Right lung (tissue), 5 donors: ENCODE data around the gene SCRG1. TPM values are rescaled to one million over a fixed set of nuclear protein-coding genes. Genes with fewer than 3 reads are reported as not detected.

Source experiments
- DNase-seq, 2 donors: peaks; one replicate each; pipeline ENCODE4 v3.0.0-alpha.2; 2013
- polyA plus RNA-seq, 5 donors: library from polyadenylated mRNA; unstranded; fragments of 120-200 nt; gene quantifications; one replicate each; pipeline versions ENCODE4 v1.2.1 to v1.2.3, GENCODE V29; 2013; ENCODE audit warnings: inconsistent platforms in 1 of 5, low replicate concordance in 1 of 5; ENCODE audit not compliant: insufficient read length in 5 of 5, insufficient read depth in 1 of 5

SCRG1 gene
- polyA plus RNA-seq, 5 donors: 0.22 to 0.68 (median 0.55) TPM

DNA sequence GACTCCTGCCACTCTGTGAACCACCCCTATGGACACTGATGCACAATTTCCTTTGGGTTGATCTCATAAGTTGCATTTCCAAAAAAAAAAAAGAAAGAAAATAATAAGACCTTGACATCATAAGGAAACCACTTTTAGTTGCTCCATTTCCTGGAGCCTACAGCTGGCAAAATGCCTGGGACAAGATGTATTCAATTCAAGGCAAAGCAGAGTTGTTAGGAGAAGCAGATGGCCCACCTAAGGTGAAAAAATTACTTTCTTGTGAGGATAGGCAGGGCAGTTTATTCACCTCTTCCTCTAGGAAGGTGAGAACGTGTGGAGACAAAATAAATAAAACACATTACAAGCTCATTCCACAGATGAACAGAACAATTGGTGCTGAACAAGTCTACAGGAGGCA is 14.1 kb upstream of the SCRG1 start:
- DNase-seq: no peak

DNA sequence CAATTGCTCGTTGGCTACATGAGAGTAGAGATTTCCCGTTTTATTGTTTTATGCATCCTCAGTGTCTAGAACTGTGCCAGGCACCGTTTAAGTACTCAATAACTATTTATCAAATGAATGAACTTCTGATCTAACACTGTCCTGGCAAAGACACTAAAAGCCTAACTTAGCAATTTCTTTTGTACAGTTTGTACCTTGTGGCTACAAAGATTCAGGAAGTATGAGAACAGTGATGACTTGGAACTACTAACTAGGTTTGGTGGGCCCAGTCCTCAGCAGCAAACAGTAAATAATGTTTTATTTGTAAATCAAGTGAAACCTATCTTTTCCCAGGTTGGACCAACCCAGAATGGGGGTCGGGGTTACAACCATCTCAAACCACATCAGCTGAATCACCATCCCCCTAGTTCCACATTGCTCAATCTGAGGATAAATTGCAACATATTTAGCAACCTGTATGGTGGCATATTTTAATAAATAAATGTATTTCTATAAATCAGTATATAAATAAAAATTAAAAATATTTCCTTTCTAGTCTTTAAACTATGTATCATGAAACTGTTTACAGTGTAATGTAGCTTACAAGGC is 12.3 kb upstream of the SCRG1 start:
- DNase-seq: no peak

DNA sequence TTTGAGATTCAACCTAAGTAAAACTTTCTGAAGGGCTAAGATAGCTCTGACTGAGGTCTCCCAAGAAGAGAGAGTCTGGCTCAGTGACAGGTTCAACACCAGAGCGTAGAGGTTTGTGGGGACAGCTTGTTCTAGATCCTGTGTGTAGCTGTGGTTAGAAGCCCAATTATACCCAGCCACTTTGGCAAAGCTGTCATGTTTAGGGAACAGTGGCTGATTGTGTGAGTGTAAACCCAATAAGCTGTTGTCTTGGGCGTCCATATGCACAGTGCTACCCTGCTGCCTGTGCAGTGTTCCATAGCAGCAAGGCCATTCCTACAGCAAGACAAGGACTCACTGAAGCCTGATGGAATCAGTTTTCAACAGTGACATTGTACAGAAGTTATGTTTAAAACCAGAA is 11.2 kb upstream of the SCRG1 start:
- DNase-seq: no peak

DNA sequence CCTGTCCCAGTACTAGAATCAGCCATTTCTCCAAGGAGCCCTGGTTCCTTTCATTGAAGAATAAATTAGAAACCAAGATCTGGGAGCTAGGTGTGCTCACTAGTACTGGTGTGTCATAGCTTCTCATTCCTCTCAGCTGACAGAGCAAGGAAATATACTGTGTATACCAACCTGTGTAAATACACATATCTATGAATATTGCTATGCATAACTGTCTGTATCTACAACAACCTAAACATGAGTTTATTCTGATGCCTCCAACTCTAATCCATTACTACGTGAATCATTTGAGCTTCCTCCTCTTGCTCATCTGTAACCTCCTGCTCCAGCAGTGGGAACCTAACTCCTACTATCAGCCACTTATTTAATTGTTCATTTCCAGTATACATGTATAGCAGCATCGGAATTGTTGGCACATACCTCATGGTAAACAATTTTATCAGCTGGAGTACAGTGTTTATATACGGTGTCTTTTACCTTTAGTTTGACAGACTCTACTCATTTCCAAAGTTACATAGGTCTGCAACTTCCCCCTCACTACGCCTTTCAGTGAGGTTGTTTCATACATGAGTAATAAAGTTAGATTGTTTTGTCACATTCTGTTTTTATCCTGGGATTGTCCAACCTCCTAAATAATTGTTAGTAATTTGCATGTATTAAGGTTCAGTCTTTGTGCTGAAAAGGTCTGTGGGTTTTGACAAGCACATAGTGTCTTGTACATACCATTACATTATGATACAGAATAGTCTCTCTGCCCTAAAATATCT is 7.1 kb upstream of the SCRG1 start:
- DNase-seq: no peak

DNA sequence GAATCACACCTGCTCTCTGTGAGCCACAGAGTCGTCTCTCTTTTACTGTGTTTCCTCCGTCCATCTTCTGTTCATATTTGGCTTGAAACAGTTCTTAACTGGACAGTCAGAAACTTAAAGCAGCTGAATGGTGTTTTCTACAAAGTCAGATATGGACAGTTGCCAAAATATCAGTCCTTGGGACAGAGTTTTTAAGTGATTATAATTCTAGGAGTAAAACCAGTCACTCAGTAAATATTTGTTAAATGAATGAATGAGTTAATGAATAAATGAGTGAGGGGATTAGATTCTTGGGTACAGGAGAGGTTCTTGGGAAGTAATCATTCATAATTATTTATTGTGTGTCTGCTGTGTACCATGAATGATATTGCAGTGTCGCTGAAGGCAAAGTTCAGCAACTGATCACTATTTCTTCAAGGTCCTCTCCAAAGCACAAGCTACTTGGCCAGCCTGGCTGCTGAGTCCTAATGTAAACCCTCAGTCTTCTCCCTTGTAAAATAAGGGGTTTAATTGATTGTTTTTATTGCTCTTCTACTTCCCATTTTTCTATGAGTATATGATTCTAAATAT is 5.5 kb upstream of the SCRG1 start:
- no peak for DNase-seq

DNA sequence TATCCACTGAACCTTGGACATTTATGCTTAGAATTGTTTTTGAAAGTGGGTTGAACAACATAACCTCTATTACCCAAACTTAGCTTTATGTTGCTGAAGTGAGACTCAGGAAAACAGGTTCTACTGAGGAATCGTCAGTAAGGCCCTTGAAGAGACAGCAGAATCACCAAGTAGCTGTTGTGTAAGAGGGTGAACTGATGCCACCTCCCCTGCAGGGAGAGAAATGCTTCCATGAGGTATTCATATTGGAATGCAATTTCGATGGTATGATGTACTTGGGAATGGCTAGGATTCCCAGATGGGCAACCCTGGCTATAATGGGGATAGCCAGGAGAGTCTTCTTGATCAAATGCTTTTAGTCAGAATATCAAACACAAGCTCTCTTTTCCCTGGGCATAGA is 4.1 kb upstream of the SCRG1 start:
- no peak for DNase-seq

DNA sequence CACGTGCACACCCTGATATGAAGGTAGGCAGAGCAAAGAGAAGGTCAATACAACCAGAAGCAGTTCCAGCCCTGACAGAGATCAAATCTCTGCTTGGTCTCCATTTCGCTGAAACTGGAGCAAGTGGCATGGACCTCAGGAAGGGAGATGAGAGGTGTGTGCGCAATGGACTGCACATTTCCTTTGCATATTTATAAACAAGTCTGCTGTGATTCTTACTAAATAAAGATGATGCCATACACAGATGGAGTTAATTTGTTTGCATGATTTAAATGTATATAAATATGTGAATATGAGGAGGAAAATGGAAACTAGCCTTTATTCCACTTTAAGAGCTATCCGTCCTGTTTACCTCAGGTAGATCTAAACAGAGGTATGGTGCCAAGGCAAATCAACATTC is 2.1 kb upstream of the SCRG1 start:
- no peak for DNase-seq

DNA sequence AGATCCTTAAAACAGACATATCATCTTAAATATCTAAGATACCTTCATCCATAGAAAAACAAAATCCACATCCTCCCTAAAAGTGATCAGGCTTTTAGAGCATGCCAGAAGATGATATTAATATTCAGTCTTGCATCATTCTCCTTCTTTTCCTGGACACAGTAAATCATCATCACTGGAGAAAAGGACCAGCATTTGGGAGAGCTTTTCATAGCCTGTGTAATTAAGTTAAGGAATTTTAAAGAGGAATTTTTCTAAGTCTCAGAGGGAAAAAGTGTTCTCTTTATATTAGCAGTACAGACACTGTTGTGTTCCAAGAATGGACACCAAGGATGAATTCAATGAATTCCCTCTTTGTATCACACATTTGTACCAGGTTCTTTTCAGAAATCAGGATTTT is 696 bp downstream of the SCRG1 start:
- no peak for DNase-seq

DNA sequence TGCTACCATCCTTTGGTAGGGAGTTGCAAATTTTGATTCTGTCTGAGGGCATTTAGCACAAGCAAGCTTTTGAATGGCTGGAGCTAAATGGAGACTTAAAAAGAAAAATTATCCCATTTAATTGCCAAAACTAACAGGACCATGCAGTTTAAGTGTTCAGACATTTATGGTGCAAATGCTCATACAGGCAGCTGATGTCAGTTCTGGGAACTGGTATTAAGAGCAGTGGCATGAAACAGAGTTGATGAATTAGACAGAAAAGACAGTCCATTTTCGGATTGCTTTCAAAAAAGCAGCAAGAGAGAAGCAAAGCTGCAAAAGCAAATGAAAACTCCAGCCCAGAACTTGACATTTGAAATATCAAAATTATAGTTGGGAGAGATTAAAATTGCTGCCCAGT is 1.3 kb downstream of the SCRG1 start:
- no peak for DNase-seq

DNA sequence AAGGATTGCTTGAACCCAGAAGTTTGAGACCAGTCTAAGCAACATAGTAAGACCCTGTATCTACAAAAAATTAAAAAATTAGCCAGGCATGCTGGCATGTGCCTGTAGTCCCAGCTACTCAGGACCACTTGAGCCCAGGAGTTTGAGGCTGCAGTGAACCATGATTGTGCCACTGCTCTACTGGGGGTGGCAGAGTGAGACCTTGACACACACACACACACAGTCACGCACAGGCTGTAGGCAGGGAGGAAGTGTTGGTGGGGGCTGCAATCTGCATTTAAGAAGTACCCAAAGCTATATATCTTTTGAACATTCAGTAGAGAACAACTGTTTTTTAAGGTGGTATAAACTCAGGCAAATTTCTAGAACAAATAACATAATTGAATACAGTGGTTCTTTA is 7.2 kb downstream of the SCRG1 start:
- no peak for DNase-seq

DNA sequence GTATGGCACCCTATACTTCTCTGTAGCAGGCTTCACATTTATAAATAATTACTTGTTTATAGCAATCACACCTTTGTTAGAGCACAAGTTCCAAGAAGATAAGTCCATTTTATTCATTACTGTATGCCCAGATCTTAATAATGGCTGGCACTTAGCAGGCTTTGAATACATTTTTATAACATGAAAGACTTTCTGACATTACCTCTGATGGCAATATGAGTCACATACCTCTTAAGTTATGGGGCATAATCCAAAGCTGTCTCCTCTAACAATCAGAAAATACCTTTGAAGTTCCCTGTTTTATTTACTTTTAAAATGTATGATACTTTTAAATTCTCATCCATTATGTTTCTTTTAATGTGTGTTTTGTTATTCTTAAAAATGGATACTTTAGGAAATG is 12.2 kb downstream of the SCRG1 start:
- no peak for DNase-seq

DNA sequence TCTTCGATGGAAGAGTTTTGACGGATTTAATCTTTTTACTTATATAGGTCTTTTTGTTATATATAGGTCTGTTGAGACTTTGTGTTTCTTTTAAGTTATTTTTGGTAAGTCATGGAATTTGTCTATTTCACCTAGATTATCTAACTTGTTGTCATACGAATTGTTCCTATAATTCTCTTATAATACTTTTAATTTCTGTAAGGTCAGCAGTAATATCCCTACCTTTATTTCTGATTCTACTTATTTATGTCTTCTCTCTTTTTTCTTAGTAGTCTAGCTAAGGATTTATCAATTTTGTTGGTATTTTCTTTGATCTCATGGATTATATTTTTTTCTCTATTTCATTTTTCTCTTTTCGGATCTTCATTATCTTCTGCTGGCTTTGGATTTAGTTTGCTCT is 16.6 kb downstream of the SCRG1 start:
- no peak for DNase-seq

DNA sequence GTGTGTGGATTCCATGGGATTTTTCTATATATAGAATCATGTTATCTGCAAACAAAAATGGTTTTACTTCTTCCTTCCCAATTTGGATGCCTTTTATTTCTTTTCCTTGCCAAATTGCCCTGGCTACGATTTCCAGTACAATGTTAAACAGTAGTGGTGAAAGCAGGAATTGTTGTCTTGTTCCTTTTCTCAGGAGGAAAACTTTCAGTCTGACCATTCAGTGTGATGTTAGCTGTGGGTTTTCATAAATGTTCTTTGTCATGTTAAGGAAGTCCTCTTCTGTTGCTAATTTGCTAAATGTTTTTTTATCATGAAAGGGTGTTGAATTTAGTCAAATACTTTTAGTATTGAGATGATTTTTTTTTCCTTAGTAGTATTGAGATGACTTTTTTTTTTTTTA is 17.3 kb downstream of the SCRG1 start:
- no peak for DNase-seq

DNA sequence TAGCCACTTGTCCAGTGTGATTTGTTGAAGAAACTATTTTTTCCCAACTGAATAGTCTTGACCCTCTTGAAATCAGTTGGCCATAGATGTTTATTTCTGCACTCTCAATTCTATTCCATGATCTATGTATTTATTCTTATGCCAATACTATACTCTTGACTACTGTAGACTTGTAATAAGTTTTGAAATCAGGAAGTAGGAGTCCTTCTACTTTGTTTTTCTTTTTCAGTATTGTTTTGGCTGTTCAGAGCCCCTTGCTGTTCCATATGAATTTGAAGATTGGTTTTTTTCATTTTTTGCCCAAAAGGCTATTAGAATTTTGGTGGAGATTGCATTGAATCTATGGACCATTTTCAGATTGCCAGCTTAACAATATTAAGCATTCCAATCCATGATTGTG is 17.9 kb downstream of the SCRG1 start:
- no peak for DNase-seq

DNA sequence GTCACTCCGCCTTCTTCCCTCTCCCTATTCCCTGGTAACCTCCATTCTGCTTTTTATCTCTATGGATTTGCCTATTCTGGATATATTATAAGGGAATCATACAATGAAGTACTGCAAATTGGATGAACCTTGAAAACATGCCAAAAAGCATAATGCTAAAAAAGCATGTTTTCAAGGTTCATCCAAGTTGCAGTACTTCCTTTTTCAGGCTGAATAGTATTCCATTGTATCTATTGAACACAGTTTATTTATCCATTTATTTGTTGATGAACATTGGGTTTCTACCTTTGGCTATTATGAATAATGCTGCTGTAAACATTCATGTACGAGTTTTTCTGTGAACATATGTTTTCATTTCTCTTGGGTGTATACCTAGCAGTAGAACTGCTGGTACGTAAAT is 19.0 kb downstream of the SCRG1 start:
- DNase-seq: no peak

DNA sequence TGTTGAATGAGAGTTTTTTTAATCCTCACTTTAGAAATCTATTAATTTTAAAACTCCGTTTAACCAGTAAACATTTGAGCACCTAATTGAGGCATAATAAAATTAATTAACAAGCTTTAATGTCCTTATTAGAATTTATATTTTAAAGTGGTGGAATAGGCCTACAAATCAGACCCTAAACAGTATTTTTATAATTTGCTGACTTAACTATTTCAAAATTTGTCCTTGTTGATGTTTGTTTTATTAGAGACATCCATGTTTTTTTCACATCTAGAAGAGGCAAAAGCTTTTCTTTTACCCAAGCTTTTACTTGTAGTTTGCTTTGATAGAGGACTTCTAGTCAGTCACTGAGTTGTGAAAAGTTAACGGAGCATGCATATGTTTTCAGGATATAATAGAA is 24.3 kb downstream of the SCRG1 start:
- DNase-seq: no peak

DNA sequence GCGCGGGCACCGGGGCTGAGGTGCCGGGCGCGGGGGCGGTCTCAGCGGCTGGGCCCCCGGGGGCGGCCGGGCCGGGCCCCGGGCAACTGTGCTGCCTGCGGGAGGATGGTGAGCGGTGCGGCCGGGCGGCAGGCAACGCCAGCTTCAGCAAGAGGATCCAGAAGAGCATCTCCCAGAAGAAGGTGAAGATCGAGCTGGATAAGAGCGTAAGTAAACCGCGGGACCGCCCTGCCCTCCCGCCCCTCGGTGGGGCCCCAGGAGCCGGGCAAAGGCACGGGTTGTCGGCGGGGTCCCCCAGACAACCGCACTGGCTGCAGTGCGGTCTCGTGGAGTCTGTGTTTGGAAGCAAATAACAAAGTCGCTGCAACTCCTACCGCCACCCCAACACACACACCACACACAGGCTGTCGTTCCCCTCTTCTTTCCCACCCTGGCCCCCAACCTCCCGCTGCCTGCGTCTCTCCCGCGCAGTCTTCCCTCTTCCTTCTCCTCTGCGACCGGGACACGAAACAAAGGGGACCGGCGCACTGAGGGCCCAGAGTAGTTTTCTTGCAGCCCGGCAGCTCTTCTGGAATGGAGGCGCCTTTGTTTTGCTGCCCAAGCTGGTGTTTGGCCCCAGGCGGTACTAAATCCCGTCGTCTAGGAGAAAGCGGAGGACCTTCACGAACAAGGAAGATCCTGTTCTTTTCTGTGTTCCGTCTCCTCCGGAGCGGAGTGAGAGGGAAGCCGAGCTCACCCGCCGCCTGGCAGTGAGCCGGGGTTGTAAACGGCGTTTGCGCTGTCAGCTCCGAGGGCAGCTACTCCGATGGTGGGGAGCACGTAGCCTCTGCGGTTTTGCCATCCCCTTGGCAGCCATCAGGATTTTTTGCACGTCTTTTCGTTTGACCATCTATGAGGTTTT is 27.4 kb downstream of the SCRG1 start:
- DNase-seq: peak; percentile 80 to 81

DNA sequence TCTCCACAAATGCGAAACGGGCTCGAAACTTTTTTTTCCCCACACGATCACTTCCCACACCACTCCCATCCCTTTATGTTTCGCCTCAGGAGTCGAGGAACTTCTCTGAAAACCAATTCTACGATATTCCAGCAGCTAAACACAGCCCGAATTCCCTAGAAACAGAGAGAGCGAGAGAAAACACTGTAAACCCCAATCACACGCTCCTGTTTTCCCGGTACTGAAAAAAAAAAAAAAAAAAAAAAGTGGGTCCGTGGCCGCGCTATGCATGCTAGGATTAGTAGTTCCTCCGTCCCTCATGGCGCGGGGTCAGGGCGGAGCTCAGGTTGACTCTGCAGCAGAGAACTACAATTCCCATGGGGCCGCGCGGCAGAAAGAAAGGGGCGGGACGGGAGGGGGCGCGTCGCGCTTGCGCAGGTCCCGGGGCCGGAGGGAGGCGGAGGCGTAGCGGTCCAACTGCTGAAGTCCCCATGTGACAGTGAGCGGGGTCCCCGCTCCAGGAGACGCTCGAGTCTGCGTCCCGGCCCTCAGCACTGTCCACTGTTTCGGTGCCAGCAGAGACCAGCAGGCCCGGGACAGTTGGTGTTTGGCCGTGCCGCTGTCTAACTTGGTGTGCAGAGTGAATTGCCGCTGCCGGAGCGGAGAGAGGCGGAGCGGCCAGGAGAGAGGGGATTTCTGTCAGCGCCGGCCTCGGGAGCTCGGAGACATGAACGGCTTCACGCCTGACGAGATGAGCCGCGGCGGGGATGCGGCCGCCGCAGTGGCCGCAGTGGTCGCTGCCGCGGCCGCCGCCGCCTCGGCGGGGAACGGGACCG is 28.2 kb downstream of the SCRG1 start, which contains the start of gene SAP30:
Gene SAP30, plus strand, starts transcription at position 478 of the 815 bp plus-strand sequence. Its CDS starts 229 bp downstream, at position 707.
- DNase-seq: peak; percentile 99 to 100

DNA sequence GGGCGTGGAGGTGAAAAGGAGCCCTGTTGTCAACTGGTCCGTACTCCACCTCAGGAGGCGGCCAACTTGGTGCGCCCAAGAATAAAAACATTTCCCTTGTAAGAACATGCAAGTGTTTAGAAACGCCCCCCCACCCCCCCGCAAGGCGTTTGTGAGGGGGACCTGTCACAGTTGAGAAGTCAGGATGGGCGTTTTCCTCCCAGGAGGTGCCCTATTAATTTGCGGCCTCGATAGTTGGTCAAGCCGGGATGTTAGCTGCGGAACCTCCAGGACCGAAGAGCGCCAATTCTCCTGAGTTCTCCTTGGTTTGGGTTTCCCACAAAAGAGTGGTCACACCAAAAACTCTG is 28.8 kb downstream of the SCRG1 start:
- no peak for DNase-seq

DNA sequence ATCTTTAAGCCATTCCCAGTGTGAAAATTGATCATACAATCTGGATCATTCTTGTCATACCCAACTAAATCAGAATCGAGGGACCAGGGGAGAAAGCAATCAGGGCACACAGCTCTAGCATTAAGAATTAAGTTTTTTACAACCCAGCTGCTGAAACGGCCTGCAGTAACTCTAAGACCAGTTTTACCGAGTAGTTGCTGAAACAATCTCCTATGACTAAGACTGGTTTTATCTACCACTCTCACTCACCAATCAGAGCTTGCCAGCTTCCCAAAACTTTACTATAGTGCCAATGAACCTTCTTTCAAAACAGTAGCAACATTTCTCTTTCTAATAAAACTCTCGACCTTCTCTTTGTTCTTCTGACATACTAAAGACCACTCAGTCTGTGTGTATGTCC is 31.0 kb downstream of the SCRG1 start:
- no peak for DNase-seq

DNA sequence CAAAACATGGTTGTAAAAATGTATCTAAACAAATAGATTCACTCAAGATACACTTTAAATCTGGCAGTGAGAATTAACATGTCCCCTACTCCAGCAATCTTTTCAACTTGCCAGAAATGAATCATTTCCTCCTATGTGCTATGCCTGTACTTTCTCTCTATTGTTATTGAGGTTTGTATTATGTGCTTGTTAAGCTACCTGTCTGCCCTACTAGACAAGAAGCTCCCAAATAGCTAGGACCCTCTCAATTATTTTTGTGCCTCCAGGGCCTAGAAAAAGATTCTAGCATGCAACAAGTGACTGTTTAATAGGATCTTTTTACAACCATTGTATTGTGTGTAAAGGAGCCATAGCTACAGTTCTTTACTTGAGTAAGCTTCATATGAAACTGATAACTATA is 31.6 kb downstream of the SCRG1 start:
- DNase-seq: no peak
